PC-3 (cell line): ENCODE measurements around the gene ZNF516. TPM values are rescaled to one million over a fixed set of nuclear protein-coding genes. Genes with fewer than 3 reads are reported as not detected.

Experiments used
- ATAC-seq: fragments of 200-7000 bp; cut with Tn5 transposase; 2 replicates; pipeline ENCODE4 v1.9.1; 2020; ENCODE audit warnings: mild to moderate bottlenecking, moderate library complexity
- BruUV-seq: library from RNA; stranded (reverse); fragments of 400-500 nt; replicated peaks from 2 replicates; lab custom pipeline; 2021; lab: Mats Ljungman, UMichigan
- CTCF ChIA-PET: fragments of 300-600 bp; sonication (Branson Sonifier 250); formaldehyde crosslinking; loops from one replicate; lab custom pipeline; 2022; ENCODE audit warnings: antibody characterized with exemption; lab: Charles Lee
- POLR2A ChIA-PET: fragments of 300-600 bp; sonication (Branson Sonifier 250); formaldehyde crosslinking; loops from one replicate; lab custom pipeline; 2022; ENCODE audit warnings: antibody characterized with exemption; ENCODE audit not compliant: unreplicated experiment; lab: Charles Lee
- DNase-seq: peaks from one replicate; pipeline ENCODE4 v3.0.0-alpha.2; 2015
- H2AFZ ChIP-seq: fragments of 300-600 bp; sonication (generic); 2 replicates; pipeline ENCODE4 v1.6.0; 2016; ENCODE audit warnings: antibody characterized with exemption, low read length
- H3F3A ChIP-seq: fragments of 300-600 bp; sonication (generic); one replicate; pipeline ENCODE4 v1.6.0; 2017; ENCODE audit warnings: antibody characterized with exemption, low read length, control low read depth, mild to moderate bottlenecking; ENCODE audit not compliant: unreplicated experiment
- H3K27ac ChIP-seq: fragments of 300-600 bp; sonication (generic); 2 replicates; pipeline ENCODE4 v1.5.1; 2016; ENCODE audit warnings: mild to moderate bottlenecking, low read length
- H3K27me3 ChIP-seq: fragments of 300-600 bp; sonication (generic); 2 replicates; pipeline ENCODE4 v1.6.1; 2016; ENCODE audit warnings: low read length, mixed read lengths
- H3K36me3 ChIP-seq: fragments of 300-600 bp; sonication (generic); 2 replicates; pipeline ENCODE4 v1.6.1; 2016; ENCODE audit warnings: low read depth, mixed run types, low read length, mixed read lengths
- H3K4me1 ChIP-seq: fragments of 300-600 bp; sonication (generic); 2 replicates; pipeline ENCODE4 v1.5.1; 2016; ENCODE audit warnings: low read length; ENCODE audit not compliant: insufficient read depth
- H3K4me2 ChIP-seq: fragments of 300-600 bp; sonication (generic); 2 replicates; pipeline ENCODE4 v1.6.0; 2016; ENCODE audit warnings: low read length
- H3K4me3 ChIP-seq: fragments of 300-600 bp; sonication (generic); 2 replicates; pipeline ENCODE4 v1.5.1; 2016; ENCODE audit warnings: mild to moderate bottlenecking, low read length, mixed read lengths
- H3K79me2 ChIP-seq: fragments of 300-600 bp; sonication (generic); 2 replicates; pipeline ENCODE4 v1.6.1; 2017; ENCODE audit warnings: low read length, mixed read lengths
- H3K9ac ChIP-seq: fragments of 300-600 bp; sonication (generic); 2 replicates; pipeline ENCODE4 v1.6.0; 2016; ENCODE audit warnings: mild to moderate bottlenecking, low read length
- H3K9me2 ChIP-seq: fragments of 300-600 bp; sonication (generic); replicated peaks from 2 replicates; pipeline ENCODE4 v1.6.1; 2016; ENCODE audit warnings: mixed run types, low read length, mixed read lengths
- H3K9me3 ChIP-seq: fragments of 300-600 bp; sonication (generic); 2 replicates; pipeline ENCODE4 v1.6.1; 2016; ENCODE audit warnings: low read length, mixed read lengths
- H4K20me1 ChIP-seq: fragments of 300-600 bp; sonication (generic); 2 replicates; pipeline ENCODE4 v1.6.1; 2016; ENCODE audit warnings: low read length, mixed read lengths
- EZH2 ChIP-seq: fragments of 300-600 bp; sonication (generic); IDR thresholded peaks from one replicate; pipeline ENCODE4 v1.6.1; 2017; ENCODE audit warnings: antibody characterized with exemption, mild to moderate bottlenecking, low read length; ENCODE audit not compliant: unreplicated experiment
- EZH2phosphoT487 ChIP-seq: fragments of 300-600 bp; sonication (generic); IDR thresholded peaks from 2 replicates; pipeline ENCODE4 v1.6.1; 2018; ENCODE audit warnings: mild to moderate bottlenecking, antibody characterized with exemption, low read length, borderline replicate concordance
- intact Hi-C: fragments of 100-400 bp; cut with micrococcal nuclease; formaldehyde crosslinking; loops from 2 replicates; pipeline ENCODE4 v1.9.0; 2023
- total RNA-seq: library from RNA; depleted of rRNA; stranded (reverse); fragments of >200 nt; gene quantifications from 2 replicates; pipeline ENCODE4 v1.2.3, GENCODE V29; 2014
- TF ChIP-seq, protein P1 (sequence below): fragments of 300-600 bp; sonication (generic); conservative IDR thresholded peaks from 2 replicates; pipeline ENCODE4 v1.5.1; 2017; ENCODE audit warnings: antibody characterized with exemption, low read depth, mild to moderate bottlenecking, low read length

The ZNF516 gene
- total RNA-seq, 1 experiment from 2014 or later: 4.0 TPM

GRCh38 chr18:76396792-76397191, 98.2 kb downstream of the ZNF516 start:
- TF ChIP-seq, protein P1, sequence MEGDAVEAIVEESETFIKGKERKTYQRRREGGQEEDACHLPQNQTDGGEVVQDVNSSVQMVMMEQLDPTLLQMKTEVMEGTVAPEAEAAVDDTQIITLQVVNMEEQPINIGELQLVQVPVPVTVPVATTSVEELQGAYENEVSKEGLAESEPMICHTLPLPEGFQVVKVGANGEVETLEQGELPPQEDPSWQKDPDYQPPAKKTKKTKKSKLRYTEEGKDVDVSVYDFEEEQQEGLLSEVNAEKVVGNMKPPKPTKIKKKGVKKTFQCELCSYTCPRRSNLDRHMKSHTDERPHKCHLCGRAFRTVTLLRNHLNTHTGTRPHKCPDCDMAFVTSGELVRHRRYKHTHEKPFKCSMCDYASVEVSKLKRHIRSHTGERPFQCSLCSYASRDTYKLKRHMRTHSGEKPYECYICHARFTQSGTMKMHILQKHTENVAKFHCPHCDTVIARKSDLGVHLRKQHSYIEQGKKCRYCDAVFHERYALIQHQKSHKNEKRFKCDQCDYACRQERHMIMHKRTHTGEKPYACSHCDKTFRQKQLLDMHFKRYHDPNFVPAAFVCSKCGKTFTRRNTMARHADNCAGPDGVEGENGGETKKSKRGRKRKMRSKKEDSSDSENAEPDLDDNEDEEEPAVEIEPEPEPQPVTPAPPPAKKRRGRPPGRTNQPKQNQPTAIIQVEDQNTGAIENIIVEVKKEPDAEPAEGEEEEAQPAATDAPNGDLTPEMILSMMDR: no peak
- TF ChIP-seq EZH2phosphoT487 (no peak), EZH2 (no peak)
- no TSS peak for BruUV-seq
- CTCF ChIA-PET: interaction anchor here (0.6 kb wide), 1 partner anchor 403 kb away, joined by 6 read pairs; no protein-coding TSS in a partner anchor

DNA sequence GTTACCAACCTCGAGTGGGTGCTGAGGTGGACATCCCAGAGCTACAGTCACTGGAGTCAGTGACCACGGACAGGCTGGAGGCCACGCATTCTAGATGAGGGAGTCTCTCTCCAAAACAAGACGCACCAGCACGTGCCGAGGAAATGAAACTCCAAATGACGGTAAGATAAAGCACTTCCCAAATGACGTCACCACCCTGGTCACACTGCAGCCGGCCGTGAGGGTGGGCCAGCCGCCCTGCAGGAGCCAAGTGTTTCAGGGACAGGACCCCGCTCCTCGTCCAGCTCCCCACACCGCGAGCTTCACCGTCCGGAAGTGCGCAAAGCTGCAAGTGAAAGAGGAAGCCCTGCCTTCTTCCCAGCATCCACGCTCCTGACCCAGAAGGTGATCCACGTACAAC, 99.4 kb downstream of the ZNF516 start:
- H3K79me2 ChIP-seq: no peaks in the 10 kb centered on the region
- TF ChIP-seq, protein P1: no peak
- no peaks in the 10 kb centered on the region for H3K9me3 ChIP-seq
- peaks cover 17% of the 10 kb centered on the region for H3K27me3 ChIP-seq
- ATAC-seq: no peak
- no peaks in the 10 kb centered on the region for H3K4me1 ChIP-seq
- intact Hi-C loops: no loop called here
- H3K27ac ChIP-seq: no peak overlapping the region
- no peaks in the 10 kb centered on the region for H3K9me2 ChIP-seq
- BruUV-seq: no TSS peak
- POLR2A ChIA-PET: no interaction called here
- no peaks in the 10 kb centered on the region for H3F3A ChIP-seq
- CTCF ChIA-PET: no interaction called here
- H3K4me3 ChIP-seq: no peak overlapping the region
- DNase-seq: no peak
- no peak overlapping the region for H3K4me2 ChIP-seq
- H3K36me3 ChIP-seq: no peaks in the 10 kb centered on the region
- H3K9ac ChIP-seq: no peak overlapping the region
- H4K20me1 ChIP-seq: no peaks in the 10 kb centered on the region
- no peak overlapping the region for H2AFZ ChIP-seq

More at GRCh38 chr18:76396792-76397191, 98.2 kb downstream of the ZNF516 start:
- no peak for DNase-seq
- POLR2A ChIA-PET: no interaction called here
- Histone ChIP-seq H3F3A (no peaks in the 10 kb centered on the region), H4K20me1 (no peaks in the 10 kb centered on the region), H3K9ac (no peak overlapping the region), H3K27ac (no peak overlapping the region), H3K27me3 (peaks cover 17% of the 10 kb centered on the region), H3K36me3 (no peaks in the 10 kb centered on the region), H3K9me3 (no peaks in the 10 kb centered on the region), H3K4me1 (no peaks in the 10 kb centered on the region), H3K79me2 (no peaks in the 10 kb centered on the region), H3K4me3 (no peak overlapping the region), H2AFZ (no peak overlapping the region), H3K9me2 (no peaks in the 10 kb centered on the region), H3K4me2 (no peak overlapping the region)
- intact Hi-C loops: no loop called here
- no peak for ATAC-seq

DNA sequence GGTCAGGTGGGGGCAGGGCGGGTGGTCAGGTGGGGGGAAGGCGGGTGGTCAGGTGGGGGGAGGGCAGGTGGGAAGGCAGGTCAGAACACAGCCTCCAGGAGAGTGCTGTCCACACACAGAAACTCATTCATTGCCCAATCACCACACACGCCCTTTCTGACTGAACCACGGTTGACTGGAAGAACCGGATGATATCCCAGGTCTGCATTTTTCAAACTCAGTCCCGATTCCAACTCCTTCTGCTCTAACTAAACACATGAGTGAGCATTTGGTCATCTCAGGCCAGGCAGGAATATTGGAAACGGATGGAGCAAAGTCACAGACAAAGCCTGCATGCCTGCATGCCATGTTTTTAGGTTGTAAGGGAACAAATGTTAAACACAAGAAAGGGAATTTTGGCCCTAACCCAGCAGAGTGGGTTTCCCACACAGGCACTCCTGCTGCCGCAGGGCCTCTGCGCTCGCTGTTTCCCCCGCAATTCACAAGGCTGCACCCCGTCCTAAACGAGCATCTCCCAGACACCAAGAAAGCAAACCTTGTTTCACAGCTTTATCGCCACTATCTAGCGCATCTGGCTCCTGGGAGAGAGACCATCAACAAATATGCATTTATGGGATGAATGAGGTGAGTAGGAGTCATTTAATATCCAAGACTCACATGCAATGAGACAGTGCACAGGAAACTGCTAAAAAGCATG, 100.1 kb downstream of the ZNF516 start:
- Histone ChIP-seq H3K27ac (no peak overlapping the region), H3K4me2 (no peak overlapping the region), H3K4me3 (no peak overlapping the region), H3K36me3 (no peaks in the 10 kb centered on the region), H2AFZ (no peak overlapping the region), H4K20me1 (no peaks in the 10 kb centered on the region), H3K27me3 (peaks cover 13% of the 10 kb centered on the region), H3K9me3 (no peaks in the 10 kb centered on the region), H3K4me1 (no peaks in the 10 kb centered on the region), H3K9ac (no peak overlapping the region), H3K9me2 (no peaks in the 10 kb centered on the region), H3F3A (no peaks in the 10 kb centered on the region), H3K79me2 (no peaks in the 10 kb centered on the region)
- POLR2A ChIA-PET: no interaction called here
- TF ChIP-seq, protein P1: no peak
- TF ChIP-seq EZH2 (no peak), EZH2phosphoT487 (no peak)
- CTCF ChIA-PET: no interaction called here
- DNase-seq (peak; percentile 34), ATAC-seq (peak; percentile 37; the same call in 1 of the 2 replicates)
- no TSS peak for BruUV-seq
- intact Hi-C loops: no loop called here
